ENCODE measurements around the gene AK5.

Gene AK5

DNA sequence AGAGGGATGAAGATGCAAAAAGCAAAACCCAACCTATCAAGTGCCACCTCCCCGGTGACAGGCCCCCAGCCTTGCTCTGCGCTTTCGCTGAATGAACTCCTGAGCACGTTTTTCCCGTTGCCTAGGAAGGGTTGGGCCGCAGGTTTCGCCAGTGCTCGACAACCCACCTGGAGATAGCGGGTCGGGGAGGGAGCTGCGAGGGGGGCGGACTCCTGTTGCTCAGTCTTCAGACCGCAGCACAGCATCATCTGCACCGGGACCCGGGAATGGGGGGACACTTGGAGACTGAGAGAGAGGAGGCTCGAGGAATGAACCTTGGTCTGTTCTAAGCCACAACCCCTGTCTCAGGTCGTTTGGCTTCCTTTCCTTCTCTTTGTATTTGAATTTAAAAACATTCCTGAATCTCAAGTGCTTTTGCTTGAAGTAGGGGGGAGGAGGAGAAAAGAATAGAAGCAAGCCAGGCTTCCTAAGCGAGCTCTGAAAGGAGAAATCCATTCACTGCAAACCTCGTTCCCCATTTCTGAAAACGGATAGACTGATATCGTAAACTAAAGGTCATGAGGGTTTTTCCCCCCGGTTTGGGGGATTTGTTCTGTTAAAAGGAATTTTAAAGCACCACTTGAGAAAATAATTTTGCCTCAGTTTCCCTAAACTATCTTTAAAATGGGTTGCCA, 1.2 kb downstream of the AK5 start:
- H3K4me3 ChIP-seq (ENCODE audit: low read depth, low read length): no peak overlapping the region
- TF ChIP-seq, protein P1, sequence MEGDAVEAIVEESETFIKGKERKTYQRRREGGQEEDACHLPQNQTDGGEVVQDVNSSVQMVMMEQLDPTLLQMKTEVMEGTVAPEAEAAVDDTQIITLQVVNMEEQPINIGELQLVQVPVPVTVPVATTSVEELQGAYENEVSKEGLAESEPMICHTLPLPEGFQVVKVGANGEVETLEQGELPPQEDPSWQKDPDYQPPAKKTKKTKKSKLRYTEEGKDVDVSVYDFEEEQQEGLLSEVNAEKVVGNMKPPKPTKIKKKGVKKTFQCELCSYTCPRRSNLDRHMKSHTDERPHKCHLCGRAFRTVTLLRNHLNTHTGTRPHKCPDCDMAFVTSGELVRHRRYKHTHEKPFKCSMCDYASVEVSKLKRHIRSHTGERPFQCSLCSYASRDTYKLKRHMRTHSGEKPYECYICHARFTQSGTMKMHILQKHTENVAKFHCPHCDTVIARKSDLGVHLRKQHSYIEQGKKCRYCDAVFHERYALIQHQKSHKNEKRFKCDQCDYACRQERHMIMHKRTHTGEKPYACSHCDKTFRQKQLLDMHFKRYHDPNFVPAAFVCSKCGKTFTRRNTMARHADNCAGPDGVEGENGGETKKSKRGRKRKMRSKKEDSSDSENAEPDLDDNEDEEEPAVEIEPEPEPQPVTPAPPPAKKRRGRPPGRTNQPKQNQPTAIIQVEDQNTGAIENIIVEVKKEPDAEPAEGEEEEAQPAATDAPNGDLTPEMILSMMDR (IDR thresholded peaks at IDR 0.05; ENCODE audit: control insufficient read depth, extremely low read depth, insufficient read depth): no peak
- DNase-seq (ENCODE audit: low read depth): no peak

DNA sequence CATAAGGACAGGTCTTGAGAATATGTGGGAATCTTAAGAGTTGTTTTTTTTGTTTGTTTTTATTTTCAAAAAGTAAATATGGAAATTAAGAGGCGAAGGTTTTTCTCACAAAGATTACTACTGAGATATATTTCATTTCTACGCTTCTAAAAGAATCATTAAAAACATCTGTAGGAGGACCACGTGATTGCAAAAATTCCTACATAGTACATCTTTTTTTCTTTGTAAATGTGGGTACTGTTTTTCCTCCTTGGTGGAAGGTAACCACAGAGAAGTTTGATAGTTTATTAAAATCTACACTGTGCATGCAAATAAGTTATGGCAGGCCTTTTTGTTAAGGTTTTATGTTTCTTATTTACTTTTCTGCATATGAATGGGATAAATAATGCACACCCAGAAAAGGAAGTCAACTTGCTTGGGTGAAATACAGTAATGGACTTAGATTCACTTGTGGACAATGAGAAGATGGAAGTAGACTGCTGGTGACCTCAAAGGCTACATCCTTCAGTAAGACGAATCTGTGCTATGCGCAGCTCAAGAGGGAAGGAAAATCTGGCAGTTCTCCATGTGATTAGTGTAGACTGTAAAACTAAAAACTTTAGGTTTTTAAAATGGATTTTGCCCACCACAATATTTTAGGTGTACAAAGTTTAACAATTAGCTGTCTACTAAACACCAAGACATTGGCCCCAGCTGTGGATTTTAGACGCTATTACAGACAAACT, 2.0 kb downstream of the AK5 start:
- no peak for DNase-seq (ENCODE audit: low read depth)
- H3K4me3 ChIP-seq (ENCODE audit: low read depth, low read length): no peak overlapping the region
- TF ChIP-seq, protein P1 (IDR thresholded peaks at IDR 0.05; ENCODE audit: control insufficient read depth, extremely low read depth, insufficient read depth): no peak

DNA sequence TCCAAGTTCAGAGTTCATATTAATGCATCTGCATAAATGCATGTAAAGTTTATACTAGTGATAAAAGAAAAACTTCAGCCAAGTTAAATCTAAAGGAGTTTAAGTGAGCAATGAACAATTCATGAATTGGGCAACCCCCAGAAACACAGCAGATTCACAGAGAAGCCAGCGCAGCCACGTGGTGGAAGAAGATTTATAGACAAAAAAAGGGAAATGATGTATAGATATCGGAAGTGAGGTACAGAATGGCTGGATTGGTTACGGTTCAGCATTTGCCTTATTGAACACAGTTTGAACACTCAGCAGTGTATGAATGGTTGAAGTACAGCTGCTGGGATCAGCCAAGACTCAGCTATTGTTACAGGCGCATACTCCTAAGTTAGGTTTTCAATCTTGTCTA, 5.7 kb downstream of the AK5 start:
- H3K4me3 ChIP-seq (ENCODE audit: low read depth, low read length): no peak overlapping the region
- no peak for DNase-seq (ENCODE audit: low read depth)
- TF ChIP-seq, protein P1 (IDR thresholded peaks at IDR 0.05; ENCODE audit: control insufficient read depth, extremely low read depth, insufficient read depth): no peak

DNA sequence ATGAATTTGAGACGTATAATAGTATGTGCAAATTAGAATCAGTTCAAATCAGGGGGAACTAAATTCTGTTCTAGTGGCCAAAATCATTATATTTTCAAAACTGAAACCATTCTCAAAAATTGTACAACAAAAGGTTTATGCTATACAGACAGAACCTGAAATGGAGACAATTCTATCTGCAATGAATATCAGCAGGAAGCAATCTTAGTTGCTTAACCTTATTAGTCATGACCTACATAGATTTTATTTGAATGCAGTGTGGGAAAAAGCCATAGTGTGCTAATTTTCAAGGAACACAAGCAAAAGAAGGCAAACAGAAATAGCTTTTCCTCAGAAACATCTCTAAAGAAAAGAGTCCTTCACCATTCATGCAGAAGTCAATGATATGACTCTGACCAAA, 6.5 kb downstream of the AK5 start:
- TF ChIP-seq, protein P1 (IDR thresholded peaks at IDR 0.05; ENCODE audit: control insufficient read depth, extremely low read depth, insufficient read depth): no peak
- DNase-seq (ENCODE audit: low read depth): no peak

DNA sequence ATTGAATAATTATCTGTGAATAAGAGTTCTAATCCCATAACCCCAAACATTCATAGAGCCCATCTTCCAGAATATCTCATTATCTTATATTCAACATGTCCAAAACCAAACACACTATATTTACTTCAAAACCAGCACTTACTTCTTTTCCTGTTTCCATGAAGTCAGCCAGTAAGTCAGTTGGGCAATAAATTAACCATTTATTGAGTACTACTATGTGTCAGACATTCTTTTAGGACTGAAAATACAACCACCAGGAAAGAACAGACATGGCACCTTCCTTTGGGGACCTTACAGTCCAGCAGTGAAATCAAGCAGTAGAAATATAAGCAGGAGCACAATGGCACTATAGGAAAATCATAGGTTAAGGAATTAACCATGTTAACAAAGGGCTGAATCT, 8.8 kb downstream of the AK5 start:
- H3K4me3 ChIP-seq (ENCODE audit: low read depth, low read length): no peak overlapping the region
- TF ChIP-seq, protein P1 (IDR thresholded peaks at IDR 0.05; ENCODE audit: control insufficient read depth, extremely low read depth, insufficient read depth): no peak
- DNase-seq (ENCODE audit: low read depth): no peak

More for the DNA sequence above, 6.5 kb downstream of the AK5 start:
- no peak overlapping the region for H3K4me3 ChIP-seq (ENCODE audit: low read depth, low read length)

DNA sequence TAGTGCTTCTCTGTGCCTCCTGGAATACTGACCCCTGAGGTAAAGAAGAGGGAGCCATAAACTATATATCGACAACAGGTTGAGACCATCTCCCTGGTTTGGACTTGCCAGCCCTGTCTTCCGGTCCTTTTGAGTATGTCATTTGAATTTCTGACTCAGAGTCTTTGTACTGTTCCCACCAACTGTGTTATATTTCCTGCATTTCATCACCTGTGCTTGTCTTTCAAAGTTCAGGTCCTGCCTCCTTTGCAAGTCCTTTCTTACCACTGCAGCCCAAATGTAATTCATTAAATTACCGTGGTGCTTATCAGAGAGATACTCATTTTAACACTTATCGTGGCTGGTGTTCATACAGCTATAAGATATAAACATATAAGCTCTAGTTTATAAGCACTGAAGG, 10.7 kb downstream of the AK5 start:
- DNase-seq (ENCODE audit: low read depth): no peak

More for the DNA sequence above, 10.7 kb downstream of the AK5 start:
- TF ChIP-seq, protein P1 (IDR thresholded peaks at IDR 0.05; ENCODE audit: control insufficient read depth, extremely low read depth, insufficient read depth): no peak
- H3K4me3 ChIP-seq (ENCODE audit: low read depth, low read length): no peak overlapping the region

Measured in LNCaP clone FGC (cell line).